GM12872 (cell line): Measurements from ENCODE around the gene KRT20.

ENCODE experiments used
- TF ChIP-seq, protein P1 (sequence below): IDR thresholded peaks from 3 replicates; pipeline ENCODE4 v1.5.1; 2011; ENCODE audit warnings: low read depth, mild to moderate bottlenecking, low read length, moderate library complexity; ENCODE audit not compliant: insufficient read depth

The KRT20 gene

DNA sequence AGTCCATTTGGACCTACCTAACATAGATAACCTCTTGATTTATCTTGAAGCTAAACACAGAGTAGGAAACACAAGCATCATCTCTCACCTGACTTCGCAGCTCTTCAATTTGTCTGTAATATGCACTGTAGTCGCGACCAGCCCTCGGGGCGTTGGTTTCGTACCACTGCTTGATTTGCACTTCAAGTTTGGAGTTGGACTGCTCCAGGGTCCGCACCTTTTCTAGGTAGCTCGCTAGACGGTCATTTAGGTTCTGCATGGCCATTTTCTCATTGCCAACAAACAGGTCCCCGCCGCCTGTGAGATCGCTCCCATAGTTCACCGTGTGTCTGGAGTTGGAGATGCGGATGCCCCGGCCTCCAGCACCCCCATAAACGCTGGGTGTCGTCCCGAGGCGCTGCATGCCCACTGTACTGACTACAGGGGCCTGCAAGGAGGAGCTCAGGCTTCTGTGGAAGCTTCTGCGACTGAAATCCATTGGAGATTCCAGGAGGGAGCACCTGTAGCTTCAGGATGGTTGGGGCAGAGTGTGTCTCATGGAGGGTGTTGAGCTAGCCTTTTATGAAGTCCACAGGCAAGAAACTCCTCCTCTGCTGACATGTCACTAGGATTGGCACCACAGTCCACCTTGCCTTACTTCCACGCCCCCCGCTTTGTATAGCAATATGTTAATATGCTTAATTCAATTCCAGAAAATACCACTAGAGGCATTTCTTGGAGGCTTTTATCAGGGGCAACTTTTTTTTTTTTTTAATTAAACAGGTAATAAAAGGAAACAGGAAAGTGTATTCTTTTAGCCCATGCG, at the start of gene KRT20:
KRT20 (minus strand) TSS at position 535 of the 805 bp plus-strand sequence; CDS start at position 478, 57 bp downstream.
- TF ChIP-seq, protein P1, sequence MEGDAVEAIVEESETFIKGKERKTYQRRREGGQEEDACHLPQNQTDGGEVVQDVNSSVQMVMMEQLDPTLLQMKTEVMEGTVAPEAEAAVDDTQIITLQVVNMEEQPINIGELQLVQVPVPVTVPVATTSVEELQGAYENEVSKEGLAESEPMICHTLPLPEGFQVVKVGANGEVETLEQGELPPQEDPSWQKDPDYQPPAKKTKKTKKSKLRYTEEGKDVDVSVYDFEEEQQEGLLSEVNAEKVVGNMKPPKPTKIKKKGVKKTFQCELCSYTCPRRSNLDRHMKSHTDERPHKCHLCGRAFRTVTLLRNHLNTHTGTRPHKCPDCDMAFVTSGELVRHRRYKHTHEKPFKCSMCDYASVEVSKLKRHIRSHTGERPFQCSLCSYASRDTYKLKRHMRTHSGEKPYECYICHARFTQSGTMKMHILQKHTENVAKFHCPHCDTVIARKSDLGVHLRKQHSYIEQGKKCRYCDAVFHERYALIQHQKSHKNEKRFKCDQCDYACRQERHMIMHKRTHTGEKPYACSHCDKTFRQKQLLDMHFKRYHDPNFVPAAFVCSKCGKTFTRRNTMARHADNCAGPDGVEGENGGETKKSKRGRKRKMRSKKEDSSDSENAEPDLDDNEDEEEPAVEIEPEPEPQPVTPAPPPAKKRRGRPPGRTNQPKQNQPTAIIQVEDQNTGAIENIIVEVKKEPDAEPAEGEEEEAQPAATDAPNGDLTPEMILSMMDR, result no peak

- TF ChIP-seq, protein P1, result no peak
These were observed 47.6 kb upstream of the KRT20 start for GRCh38 chr17:40932608-40933007.

- TF ChIP-seq, protein P1, result no peak
These were observed 46.3 kb upstream of the KRT20 start for GRCh38 chr17:40931311-40931710.

GRCh38 chr17:40926341-40926740, 41.3 kb upstream of the KRT20 start:
- TF ChIP-seq, protein P1, result no peak

DNA sequence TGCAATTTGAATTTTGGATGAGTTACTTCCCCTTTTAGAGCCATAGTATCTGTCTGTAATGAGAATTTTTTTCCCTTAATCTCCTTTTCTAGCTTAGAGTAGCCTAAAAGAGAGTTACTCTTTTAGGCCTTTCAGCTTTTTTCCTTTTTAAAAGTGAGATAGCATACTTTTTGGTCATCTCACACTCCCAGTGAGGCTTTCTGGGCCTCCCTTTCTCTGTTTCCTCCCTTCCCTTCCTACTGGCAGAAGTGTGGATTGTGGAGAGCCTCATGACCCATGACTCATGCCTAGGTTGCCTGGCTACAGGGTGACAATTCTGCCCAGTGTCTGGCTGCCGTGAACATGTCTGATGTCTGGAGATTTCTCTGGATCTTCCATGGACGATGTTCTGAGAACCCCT, 37.2 kb upstream of the KRT20 start:
- TF ChIP-seq, protein P1, result no peak

DNA sequence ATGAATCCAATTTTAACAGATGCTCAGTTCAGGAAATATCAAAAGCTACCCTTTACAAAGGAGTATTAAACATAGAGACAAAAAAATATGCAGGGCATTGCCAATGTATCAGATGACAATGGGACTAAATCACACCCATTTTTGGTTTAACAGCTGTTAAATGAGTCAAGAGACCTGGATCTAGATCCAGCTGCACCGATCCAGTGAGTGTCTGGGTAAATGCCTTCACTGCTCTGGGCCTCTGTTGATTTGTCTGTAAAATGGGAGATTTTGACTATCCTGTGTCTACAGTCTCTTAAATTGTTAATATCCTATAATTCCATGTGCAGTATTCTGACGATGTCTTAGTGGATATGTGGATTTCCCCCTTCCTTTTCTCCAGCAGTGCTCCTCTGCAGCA, 36.0 kb upstream of the KRT20 start:
- TF ChIP-seq, protein P1, result no peak

GRCh38 chr17:40916366-40916765, 31.3 kb upstream of the KRT20 start:
- TF ChIP-seq, protein P1, result no peak
